SK-N-MC (cell line): ENCODE results near the gene XPC.

Experiments used
- EZH2 ChIP-seq: fragments of 200-600 bp; sonication (generic); IDR thresholded peaks from one replicate; pipeline ENCODE4 v1.6.1; 2017; ENCODE audit warnings: antibody characterized with exemption
- FOXP2 ChIP-seq: optimal IDR thresholded peaks from 2 replicates; pipeline ENCODE3; 2011; ENCODE audit warnings: mild to moderate bottlenecking, moderate library complexity; ENCODE audit not compliant: insufficient read depth; ENCODE audit errors: extremely low read length, control extremely low read depth
- POLR2AphosphoS5 ChIP-seq: IDR thresholded peaks from 2 replicates; pipeline ENCODE4 v1.6.1; 2012; ENCODE audit warnings: mild to moderate bottlenecking, low read depth, low read length, borderline replicate concordance

DNA sequence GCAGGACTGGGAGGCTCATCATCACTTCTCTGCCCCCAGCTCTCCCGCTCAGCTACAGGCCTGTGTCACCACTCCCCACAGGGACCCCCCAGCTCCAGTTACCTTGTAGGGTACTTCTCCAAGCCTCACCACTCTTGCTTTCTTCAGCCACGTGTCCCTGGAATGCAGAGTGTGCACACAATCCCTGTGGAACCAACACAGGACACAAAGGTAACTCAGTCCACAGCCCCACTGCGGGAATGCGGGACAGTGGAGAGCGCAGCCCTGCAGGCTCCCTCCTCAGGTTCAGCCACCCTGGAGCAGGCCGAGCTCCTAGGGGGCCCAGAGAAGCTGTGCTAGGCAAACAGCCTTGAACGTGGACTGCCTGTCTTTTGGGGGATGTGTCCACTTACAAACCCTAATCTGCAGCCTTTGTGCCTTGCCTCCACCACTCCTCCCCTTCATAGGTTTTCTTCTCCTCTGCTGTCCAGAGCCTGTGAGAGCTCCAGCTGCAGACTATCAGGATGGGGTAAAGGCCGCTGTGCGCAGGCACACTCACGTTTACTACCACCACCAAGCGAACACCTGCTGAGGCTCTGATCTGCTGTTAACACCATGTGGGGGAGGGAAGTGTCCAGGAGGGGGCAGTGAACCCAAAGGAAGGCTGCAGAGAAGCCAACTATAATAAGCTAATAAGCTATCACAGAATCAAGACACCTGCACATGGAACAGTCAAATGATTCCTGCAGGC lies 26.0 kb downstream of the XPC start:
- TF ChIP-seq POLR2AphosphoS5 (no peak), EZH2 (no peak), FOXP2 (no peak)
